Activated CD4-positive, alpha-beta T cell treated with anti-CD3 and anti-CD28 coated beads, Interleukin-2, amount 50 U/mL, for 16 hours (primary cell): ENCODE measurements around the gene RFTN1.

Experiments
- DNase-seq: peaks from one replicate; pipeline ENCODE4 v3.0.0-alpha.2; 2020

Gene RFTN1

GRCh38 chr3:16462679-16463078, 50.8 kb downstream of the RFTN1 start:
- DNase-seq = peak; percentile 16

DNA sequence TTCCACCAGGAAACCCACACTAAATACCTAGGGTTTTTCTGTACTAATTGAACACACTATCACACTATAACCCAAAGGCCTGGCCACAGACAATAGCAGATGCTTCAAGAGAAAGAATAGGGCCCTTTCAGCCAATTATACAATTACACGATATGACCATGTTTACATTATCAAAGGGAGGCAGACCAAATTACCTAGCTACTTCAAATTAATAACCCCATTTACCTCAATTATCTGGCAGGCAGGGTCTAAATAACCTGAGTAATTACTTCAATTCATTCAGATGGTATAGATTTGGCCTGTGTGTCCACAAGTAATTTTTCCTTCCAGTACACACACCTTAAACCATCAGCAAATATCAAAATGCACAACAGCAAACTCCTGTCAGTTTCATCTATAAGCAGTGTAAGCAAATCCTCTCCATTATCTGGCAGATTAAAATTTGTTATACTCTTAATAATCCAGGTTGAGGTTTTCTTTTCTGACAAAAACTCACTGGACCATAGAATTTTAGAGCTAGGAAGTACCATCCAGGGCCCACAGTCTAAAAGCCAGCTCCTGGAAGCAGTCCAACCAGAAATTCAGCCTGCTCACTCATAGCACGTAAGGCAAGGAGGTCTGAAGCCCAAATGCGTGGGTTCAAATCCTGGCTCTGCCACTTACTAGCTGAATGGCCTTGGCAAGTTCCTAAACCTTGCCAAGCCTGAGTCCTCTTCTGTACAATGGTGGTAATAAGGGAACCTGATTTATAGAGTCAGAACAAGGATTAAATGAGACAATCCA, 51.8 kb downstream of the RFTN1 start:
- DNase-seq = no peak

GRCh38 chr3:16460886-16461285, 52.6 kb downstream of the RFTN1 start:
- DNase-seq = no peak

DNA sequence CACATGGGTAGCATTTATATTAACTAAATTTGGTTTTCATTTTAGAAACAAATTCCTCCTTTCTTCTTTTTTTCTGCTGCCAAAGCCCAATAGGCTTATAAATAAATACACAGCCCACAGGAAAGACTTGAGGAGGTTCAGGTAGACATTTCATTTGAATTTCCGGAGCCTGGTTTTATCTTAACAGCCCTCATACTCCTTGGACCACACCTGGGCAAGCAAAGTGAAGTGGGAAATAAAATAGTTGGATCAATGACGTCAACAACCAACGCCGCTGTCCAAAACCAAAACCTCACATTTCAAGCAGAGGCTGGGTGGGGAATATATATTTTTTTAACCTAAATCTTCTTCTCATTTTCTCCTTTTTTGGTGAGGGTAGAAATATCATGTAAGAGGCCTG, 53.2 kb downstream of the RFTN1 start:
- DNase-seq = no peak

DNA sequence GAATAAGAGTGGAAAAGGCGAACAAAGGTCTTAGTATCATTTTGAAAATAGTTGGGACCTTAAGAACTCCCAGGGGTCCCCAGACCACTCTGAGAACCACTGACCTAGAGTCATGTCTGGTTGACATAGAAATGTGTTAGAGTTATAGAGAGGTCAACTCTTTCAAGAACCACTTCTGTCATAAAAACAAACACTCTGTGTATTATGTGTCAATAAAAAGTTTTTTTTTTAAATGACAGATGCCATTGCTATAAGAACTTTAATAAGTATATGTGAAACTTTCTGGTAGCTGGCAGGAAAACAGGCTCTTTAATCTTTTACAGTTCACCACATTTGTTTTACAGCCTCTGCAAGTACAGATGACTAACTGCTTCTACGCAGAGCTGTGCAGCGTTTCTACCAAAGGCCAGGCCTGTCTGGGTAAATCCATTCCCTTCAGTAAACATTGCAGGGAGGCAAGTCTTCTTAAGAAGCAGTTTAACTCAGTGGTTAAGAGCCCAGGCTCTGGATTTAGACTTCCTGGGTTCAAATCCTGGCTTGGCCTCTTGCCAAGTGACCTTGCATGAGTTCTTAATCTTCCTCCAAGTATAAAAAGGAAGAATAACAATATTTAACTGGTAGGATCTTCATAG, 56.6 kb downstream of the RFTN1 start:
- no peak for DNase-seq

DNA sequence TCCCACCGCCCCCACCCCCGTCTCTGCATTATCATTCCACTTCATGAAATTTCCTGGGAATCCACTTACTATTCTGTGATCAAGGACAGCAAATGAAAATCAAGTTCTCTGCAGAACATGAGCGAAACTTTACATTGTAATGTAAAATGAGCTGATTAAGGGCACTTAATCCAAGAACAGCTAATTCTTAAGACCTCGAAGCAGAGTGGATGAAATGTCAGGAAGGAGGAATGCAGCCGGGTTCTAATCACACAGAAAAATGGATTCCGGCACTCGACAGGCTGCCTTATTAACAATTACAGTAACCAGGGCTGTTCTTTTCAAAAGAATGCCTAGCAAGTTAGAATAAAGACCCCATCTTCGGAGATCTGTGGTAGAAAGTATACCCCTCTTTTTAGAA, 57.5 kb downstream of the RFTN1 start:
- DNase-seq = no peak

DNA sequence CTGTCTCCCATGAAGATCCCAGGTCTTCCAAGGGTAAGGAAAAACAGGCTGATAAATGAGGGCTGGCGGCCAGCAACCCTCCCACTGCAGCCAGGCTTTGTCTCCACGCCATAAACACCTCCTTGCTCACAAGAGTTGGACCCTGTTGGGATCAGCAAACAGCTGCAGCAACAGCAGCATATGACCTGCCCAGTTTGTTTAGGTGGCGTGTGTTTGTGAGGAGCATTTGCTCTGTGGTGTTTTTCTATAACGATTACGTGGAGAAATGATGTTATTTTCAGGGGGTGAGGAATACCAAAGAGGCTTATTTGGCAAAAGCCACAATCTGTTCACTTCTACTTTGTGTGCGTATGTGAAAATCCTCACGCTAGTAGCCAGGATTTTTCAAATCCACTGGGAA, 58.5 kb downstream of the RFTN1 start:
- no peak for DNase-seq

DNA sequence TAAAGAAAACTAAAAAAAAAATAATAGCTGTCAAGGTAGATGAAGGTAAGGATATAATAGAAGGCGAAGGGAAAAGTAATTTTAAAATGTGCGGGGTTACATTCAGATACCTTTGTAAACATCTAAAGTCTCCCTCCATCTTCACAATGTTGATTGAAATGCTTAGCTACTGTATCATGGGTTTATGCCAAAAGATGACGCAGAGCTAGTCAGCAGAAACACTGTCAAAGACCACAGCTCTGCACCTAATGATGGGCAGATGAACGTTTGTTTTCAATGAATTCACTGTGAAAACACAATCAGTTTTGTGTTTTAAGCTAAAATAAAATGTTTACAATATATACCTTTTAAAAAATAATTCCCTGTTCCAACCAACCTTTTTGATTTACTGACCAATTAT, 61.2 kb downstream of the RFTN1 start:
- no peak for DNase-seq

- no peak for DNase-seq
Observed at GRCh38 chr3:16449369-16449768, 64.1 kb downstream of the RFTN1 start.

DNA sequence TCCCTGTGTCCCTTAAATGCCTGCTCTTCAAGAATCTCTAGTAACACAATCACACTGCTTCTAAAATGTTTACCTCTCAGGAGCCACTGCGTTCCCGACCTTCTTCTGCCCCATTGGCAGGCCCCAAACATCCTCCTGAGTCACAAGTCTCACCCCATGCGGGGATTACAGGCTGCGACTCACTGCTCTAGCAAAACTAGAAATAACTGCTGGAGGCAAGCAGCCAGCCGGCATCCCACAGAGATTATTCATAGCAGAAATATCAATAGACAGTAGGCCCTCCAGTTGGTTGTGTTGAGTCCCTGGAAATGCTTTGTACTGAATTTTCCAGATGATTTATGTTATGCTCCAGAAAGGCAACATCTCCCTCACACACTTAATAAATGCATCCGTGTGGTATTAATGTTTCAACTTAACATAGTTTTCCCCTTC, 64.8 kb downstream of the RFTN1 start:
- peak; percentile 37 for DNase-seq

DNA sequence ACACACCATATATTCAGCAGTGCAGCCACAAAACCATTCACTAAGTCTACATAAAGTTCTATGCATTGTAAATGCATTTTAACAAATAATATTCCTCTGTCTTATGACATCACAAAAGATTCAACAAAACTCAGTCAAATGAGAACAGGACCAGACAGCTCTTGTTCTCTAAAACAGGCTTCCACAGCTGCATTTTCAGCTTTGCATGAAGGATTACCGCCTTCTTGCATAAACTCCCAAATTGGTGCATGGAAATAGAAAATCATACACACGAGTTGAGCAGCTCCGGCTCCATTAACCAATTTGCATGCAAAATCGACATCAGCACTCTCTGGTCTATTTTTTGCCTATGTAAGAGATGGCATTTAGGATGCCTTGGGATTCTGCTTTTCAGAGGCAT, 66.4 kb downstream of the RFTN1 start:
- DNase-seq = no peak

GRCh38 chr3:16444344-16444743, 69.2 kb downstream of the RFTN1 start:
- DNase-seq = no peak

- DNase-seq = no peak
Observed at GRCh38 chr3:16442730-16443129, 70.8 kb downstream of the RFTN1 start.

- DNase-seq = no peak
Observed at GRCh38 chr3:16441371-16441875, 72.1 kb downstream of the RFTN1 start.

DNA sequence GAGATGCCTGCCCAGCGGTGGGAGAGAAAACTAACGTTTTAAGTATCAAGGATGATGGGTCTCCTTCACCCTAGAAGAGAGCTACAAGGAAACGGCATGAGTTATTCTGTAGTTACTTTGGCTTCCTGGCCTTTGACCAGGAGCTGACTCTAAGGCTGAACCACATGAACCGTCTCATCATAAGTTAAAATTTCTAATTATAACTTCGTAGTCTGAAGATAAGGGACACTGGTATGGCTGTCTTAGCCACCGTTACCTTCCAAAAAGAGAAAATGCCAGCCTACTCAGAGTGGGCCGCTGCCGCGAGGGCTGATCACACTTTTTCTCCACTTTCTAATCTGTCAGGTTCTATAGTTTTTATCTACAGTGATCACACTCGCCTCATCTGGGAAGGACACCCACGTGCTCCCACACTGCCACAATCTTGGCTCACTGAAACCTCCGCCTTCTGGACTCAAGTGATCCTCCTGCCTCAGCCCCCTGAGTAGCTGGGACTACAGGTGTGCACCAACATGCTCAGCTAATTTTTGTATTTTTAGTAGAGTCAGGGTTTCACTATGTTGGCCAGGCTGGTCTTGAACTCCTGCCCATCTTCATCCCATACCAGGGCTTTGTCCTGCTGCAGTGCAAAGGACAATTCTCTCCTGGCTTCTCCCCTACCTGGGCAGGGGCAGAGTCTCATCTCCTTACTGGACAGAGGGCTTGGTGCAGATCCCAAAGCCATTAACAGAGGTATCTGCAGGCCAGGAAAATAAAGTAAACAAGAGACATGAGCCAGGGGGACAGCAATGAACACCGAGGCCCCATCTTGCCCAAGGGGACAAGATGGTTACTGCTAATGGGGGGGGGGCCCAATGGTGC, 73.4 kb downstream of the RFTN1 start:
- DNase-seq = no peak

- no peak for DNase-seq
Observed at GRCh38 chr3:16439163-16439847, 74.2 kb downstream of the RFTN1 start.

- no peak for DNase-seq
Observed at GRCh38 chr3:16437640-16438039, 75.9 kb downstream of the RFTN1 start.

GRCh38 chr3:16433701-16434151, 79.8 kb downstream of the RFTN1 start:
- DNase-seq = no peak

DNA sequence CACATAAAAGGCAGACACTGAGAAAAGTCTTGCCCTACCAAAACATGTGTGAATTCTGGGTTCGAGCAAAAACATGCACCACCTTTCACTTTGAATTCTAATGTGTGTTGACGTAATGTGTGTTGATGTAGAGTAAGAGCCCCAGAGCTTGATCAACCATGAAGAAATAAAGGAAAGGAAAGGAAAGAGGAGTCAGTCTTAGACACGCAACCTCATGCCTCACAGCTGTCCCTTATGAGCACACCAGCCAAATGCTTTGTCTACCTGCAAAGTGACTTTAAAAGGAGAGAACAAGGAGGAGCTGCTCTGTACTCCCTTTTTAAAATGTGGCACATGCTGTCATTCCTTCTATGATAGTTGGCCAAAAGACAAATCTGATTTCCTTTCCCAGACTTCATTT, 80.8 kb downstream of the RFTN1 start:
- DNase-seq = no peak

DNA sequence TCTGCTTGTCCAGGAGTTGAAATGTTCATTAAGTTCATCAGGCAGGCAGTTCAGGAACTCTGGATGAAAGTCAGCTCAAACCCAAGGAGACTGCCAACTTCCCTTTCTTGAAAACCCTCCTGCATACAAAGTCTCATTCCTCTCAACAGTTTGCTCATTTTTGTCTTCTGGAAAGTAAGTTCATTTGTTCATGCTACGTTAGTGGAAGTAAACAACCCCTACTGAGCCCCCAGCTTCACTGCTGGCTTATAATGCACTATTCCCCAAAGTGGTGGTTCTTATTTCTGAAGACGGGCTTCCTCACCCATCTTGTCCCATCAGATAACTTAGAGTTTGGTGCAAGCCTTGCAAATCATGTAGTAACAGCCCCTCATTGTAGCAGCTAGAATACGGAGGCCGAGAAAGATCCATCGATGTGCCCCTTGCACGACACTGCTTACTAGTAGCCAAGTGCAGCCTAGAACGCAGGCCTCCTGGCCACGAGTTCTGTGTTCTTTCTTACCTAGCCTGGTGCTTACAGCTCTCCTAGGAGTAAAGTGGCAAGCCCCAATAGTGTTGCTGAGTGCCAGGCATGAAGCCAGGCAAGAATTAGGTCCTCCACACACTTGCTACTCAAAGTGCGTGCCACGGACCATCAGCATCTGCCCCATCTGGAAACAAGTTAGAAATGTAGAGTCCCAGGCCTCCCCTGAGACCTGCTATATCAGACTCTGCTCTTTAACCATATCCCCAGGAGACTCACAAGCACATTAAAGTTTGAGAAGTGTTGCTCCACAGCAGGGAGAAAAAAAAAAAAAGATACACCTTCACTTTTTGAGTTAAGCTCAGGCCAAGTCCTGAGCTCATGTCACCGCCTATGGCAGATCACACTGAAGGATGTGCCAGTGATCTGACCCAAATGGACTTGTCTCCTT, 82.5 kb downstream of the RFTN1 start:
- DNase-seq = no peak

- DNase-seq = no peak
Observed at GRCh38 chr3:16429086-16429485, 84.4 kb downstream of the RFTN1 start.

DNA sequence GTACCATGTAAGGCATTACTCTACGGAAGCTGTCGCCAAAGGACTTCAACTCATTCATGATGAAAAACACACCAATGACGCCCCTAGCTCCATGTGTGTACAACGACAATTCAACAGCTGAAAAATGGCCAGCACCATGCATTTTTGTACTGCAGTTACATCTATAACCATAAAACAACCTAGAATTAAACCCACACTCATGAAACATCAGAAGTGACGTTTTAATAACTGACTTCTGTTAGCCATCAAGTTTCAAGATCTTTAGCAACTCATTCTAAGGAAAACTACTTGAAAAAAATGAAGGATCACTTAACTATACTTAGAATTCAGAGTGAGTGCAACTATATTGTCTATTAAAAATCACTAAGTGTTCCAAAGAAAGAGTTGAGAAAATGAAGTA, 84.9 kb downstream of the RFTN1 start:
- no peak for DNase-seq
